Vagina (tissue), 2 donors: Measurements from ENCODE around the gene DLG4. TPM values are rescaled to one million over a fixed set of nuclear protein-coding genes. Genes with fewer than 3 reads are reported as not detected.

Experiments
- DNase-seq, 2 donors: peaks; one replicate each; pipeline ENCODE4 v3.0.0-alpha.2; 2017; ENCODE audit errors: extremely low spot score in 2 of 2
- H3K27ac ChIP-seq: fragments of 200-600 bp; sonication (generic); one replicate; pipeline ENCODE4 v1.5.1; 2019
- H3K27me3 ChIP-seq: fragments of 200-600 bp; sonication (generic); one replicate; pipeline ENCODE4 v1.5.1; 2019
- H3K36me3 ChIP-seq, 2 donors: fragments of 200-600 bp; sonication (generic); one replicate each; pipeline ENCODE4 v1.5.1; 2017 to 2019
- H3K4me1 ChIP-seq: fragments of 200-600 bp; sonication (generic); one replicate; pipeline ENCODE4 v1.5.1; 2019
- H3K4me3 ChIP-seq, 2 donors: fragments of 200-600 bp; sonication (generic); 1 replicate in 1 of 2; 2 replicates in 1 of 2; pipeline ENCODE4 v1.5.1; 2016 to 2019
- H3K9me3 ChIP-seq: fragments of 200-600 bp; sonication (generic); one replicate; pipeline ENCODE4 v1.5.1; 2019
- POLR2A ChIP-seq, 2 donors: fragments of 450-650 bp; IDR thresholded peaks; one replicate each; pipeline ENCODE4 v1.6.1; 2017; ENCODE audit warnings: antibody characterized with exemption in 2 of 2, mild to moderate bottlenecking in 2 of 2, moderate library complexity in 2 of 2
- POLR2AphosphoS5 ChIP-seq, 2 donors: sonication (generic); formaldehyde crosslinking; IDR thresholded peaks; one replicate each; pipeline ENCODE4 v1.9.0; 2017; ENCODE audit warnings: antibody characterized with exemption in 2 of 2, mild to moderate bottlenecking in 2 of 2, low read depth in 1 of 2; ENCODE audit not compliant: insufficient read depth in 1 of 2
- intact Hi-C: fragments of 100-400 bp; cut with DNase I; formaldehyde crosslinking; loops from one replicate; pipeline ENCODE4 v1.15.1; 2023
- total RNA-seq: library from RNA; depleted of rRNA; stranded (reverse); fragments of >200 nt; gene quantifications from one replicate; pipeline ENCODE4 v1.2.3, GENCODE V29; 2016
- TF ChIP-seq, protein P1 (sequence below), 3 experiments: fragments of 450-650 bp in 2 of 3; fragments of 200-600 bp in 1 of 3; sonication (generic) in 1 of 3; IDR thresholded peaks; one replicate each; pipeline ENCODE4 v1.5.1; 2017 to 2019; ENCODE audit warnings: antibody characterized with exemption in 3 of 3, mild to moderate bottlenecking in 2 of 3, moderate library complexity in 2 of 3

DLG4 gene
- total RNA-seq, 1 donor from 2014 or later: 23.3 TPM

DNA sequence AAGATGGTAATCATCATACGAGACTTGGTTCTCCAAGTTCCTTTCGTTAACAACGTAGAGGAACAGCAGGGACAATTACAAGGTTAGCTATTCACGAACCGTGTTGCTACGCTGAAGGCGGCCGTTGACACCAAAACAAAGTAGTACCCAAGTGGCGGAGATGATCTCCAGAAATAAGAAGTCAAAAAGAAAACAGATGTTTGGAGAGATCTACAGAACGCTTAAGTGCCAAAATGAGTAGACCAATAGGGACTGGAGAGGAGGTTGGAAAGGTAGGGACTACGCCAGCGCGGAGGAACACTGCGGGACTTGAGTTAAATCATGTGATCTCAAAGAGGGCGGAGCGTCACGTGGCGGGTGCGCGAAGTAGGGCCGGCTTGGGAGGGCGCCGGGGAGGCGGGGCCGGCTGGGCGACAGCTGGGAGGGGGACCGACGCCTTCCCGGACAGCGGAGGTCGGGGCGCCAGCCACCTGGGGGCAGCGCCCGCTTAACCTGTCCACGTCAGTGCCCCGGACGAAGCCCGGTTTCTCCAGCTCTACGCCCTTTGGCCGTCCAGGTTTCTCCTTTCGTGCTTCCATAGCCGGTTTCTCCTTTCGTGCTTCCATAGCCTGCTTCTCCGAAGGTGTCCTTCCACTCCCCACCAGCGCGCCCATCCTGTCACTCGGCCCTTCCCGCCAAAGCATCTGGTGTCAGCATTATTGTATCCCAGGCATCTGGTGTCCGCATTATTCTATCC, 23.2 kb upstream of the DLG4 start:
- DNase-seq: no peak
- Histone ChIP-seq H3K27me3 (no peaks in the 10 kb centered on the region), H3K9me3 (no peaks in the 10 kb centered on the region), H3K27ac (peak overlapping the region; percentile 99), H3K4me1 (peaks cover 30% of the 10 kb centered on the region), H3K4me3 (peak overlapping the region; percentile 64 to 100), H3K36me3 (peaks cover 0 to 42% of the 10 kb centered on the region in 2 donors)
- peak; percentile 92 to 99 for TF ChIP-seq POLR2AphosphoS5 (IDR thresholded peaks at IDR 0.05; ENCODE audit: insufficient read depth in 1 of 2, low read depth in 1 of 2)
- TF ChIP-seq, protein P1, sequence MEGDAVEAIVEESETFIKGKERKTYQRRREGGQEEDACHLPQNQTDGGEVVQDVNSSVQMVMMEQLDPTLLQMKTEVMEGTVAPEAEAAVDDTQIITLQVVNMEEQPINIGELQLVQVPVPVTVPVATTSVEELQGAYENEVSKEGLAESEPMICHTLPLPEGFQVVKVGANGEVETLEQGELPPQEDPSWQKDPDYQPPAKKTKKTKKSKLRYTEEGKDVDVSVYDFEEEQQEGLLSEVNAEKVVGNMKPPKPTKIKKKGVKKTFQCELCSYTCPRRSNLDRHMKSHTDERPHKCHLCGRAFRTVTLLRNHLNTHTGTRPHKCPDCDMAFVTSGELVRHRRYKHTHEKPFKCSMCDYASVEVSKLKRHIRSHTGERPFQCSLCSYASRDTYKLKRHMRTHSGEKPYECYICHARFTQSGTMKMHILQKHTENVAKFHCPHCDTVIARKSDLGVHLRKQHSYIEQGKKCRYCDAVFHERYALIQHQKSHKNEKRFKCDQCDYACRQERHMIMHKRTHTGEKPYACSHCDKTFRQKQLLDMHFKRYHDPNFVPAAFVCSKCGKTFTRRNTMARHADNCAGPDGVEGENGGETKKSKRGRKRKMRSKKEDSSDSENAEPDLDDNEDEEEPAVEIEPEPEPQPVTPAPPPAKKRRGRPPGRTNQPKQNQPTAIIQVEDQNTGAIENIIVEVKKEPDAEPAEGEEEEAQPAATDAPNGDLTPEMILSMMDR (IDR thresholded peaks at IDR 0.05): no peak
- intact Hi-C loops: no loop called here

DNA sequence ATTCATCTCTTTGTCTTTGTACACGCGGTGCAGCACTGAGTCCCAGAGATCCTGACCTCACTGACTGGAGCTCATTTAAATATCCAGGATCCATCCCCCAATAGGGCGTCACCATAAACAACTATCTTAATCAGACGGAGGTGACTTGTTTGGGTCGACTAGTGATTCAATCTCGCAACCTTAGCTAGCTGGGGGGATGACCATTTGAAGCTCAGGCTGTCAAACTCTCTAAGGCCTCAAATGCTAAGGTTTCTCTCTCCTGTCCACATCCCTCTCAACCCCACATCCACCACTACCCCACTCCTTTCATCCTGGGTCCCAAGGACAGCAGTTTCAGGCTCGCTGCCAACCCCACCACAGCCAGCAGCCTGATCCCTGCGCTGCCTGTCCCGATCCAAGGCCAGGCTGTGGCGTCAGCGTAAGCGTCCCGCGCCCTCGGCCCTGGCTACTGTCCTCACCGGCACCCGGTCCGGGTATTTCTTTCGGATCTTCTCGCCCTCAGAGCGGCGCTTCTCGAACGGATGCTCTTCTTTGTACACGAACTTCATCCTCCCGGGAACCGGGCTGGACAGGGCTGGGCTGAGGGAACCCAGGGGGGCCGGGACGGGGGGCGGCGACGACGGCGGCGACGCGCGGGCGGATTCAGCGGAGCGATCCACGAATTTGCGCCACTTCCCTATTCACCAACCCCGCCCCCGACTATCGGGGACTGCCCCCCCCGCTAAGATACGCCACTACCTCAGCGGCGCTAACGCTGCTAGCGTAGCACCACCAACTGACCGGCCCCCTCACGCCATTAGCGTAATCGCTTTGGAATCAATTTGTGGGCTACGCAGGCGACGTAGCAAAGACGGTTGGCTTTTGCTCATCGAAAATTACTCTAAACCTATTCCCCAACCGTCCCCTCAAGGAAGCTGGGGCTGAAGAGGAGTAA, 22.4 kb upstream of the DLG4 start, which contains the start of gene GABARAP:
GABARAP (minus strand) TSS at position 667 of the 934 bp plus-strand sequence; CDS start at position 548, 119 bp downstream.
- DNase-seq: no peak
- intact Hi-C loops: no loop called here
- TF ChIP-seq POLR2AphosphoS5 (IDR thresholded peaks at IDR 0.05; ENCODE audit: insufficient read depth in 1 of 2, low read depth in 1 of 2): peak in 1 of 2 donors; percentile 94
- TF ChIP-seq, protein P1 (IDR thresholded peaks at IDR 0.05): no peak
- peak in 1 of 2 donors; percentile 76 for TF ChIP-seq POLR2A (IDR thresholded peaks at IDR 0.05)
- H3K36me3 ChIP-seq: peaks cover 0 to 41% of the 10 kb centered on the region in 2 donors
- H3K27me3 ChIP-seq: no peaks in the 10 kb centered on the region
- peak within 1 kb of the TSS; percentile 99 for H3K27ac ChIP-seq
- no peaks in the 10 kb centered on the region for H3K9me3 ChIP-seq
- H3K4me3 ChIP-seq: peak within 1 kb of the TSS; percentile 64 to 100
- peaks cover 30% of the 10 kb centered on the region for H3K4me1 ChIP-seq

DNA sequence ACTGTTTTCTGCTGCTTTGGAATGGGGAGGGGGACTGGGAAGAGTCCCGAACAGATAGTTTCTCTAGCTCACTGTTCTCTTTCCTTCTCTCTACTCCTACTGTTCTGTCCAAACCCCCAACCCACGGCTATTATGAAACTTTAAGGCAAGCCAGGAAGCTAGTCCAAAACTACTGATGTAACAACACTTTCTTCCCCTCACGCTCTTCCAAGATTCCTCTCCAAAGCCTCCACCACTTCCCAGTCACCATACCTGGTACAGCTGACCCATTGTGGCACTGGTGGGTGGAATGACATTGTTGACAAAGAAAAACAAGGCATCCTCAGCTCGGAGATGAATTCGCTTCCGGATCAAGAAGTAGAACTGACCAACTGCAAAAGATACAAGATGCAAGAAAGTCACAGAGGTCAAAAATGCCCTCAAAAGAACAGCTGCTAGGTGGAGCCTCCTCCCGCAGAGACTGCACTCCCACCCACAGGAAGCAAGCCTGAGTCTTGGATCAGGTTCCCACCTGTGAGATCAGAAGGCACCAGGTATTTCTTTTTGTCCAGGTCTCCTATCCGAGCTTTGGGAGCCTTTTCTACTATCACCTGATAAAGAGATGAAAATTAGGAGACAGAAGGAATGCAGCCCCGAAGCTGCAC, 21.6 kb upstream of the DLG4 start:
- DNase-seq: no peak
- Histone ChIP-seq H3K27ac (peak overlapping the region; percentile 99), H3K4me3 (peak overlapping the region; percentile 64 to 100), H3K27me3 (no peaks in the 10 kb centered on the region), H3K9me3 (no peaks in the 10 kb centered on the region), H3K4me1 (peaks cover 37% of the 10 kb centered on the region), H3K36me3 (peaks cover 0 to 38% of the 10 kb centered on the region in 2 donors)
- TF ChIP-seq, protein P1 (IDR thresholded peaks at IDR 0.05): no peak
- no peak for TF ChIP-seq POLR2AphosphoS5 (IDR thresholded peaks at IDR 0.05; ENCODE audit: insufficient read depth in 1 of 2, low read depth in 1 of 2)
- TF ChIP-seq POLR2A (IDR thresholded peaks at IDR 0.05): no peak
- intact Hi-C loops: no loop called here

DNA sequence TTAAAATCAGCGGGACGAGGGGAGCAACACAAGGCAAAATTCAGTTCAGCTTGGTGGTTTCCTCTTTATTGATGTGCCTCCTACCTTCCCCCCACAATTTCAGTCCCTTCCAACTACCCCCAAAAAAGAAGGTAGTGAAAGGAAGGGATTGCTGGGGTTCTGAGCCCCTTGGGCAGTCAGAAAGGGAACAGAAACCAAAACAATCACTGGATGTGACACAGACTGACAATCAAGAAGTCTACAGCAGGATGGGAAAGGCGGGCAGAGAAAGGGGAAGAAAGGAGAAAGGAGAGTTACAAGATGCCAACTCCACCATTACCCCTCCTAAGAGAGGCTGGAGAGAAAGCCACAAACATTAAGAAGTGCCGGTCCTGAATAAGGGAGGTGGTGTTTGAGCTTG, 20.7 kb upstream of the DLG4 start:
- Histone ChIP-seq H3K27ac (peak overlapping the region; percentile 99), H3K36me3 (peaks cover 0 to 39% of the 10 kb centered on the region in 2 donors), H3K9me3 (no peaks in the 10 kb centered on the region), H3K27me3 (no peaks in the 10 kb centered on the region), H3K4me1 (peaks cover 44% of the 10 kb centered on the region), H3K4me3 (peak overlapping the region; percentile 22 to 100)
- intact Hi-C loops: no loop called here
- DNase-seq: no peak
- TF ChIP-seq POLR2A (IDR thresholded peaks at IDR 0.05) (no peak), POLR2AphosphoS5 (IDR thresholded peaks at IDR 0.05; ENCODE audit: insufficient read depth in 1 of 2, low read depth in 1 of 2) (no peak)
- TF ChIP-seq, protein P1 (IDR thresholded peaks at IDR 0.05): no peak
